Left ventricle myocardium inferior (tissue), 1 donor: Measurements from ENCODE around the gene C2orf15. TPM values are rescaled to one million over a fixed set of nuclear protein-coding genes. Genes with fewer than 3 reads are reported as not detected.

Experiments used
- DNase-seq: peaks from one replicate; pipeline ENCODE4 v3.0.0-alpha.2; 2020
- H3K27ac ChIP-seq: fragments of 200-600 bp; replicated peaks from 2 replicates; pipeline ENCODE4 v1.8.0; 2021
- H3K27me3 ChIP-seq: fragments of 200-600 bp; 2 replicates; pipeline ENCODE4 v1.8.0; 2021; ENCODE audit warnings: low read depth
- H3K36me3 ChIP-seq: fragments of 200-600 bp; 2 replicates; pipeline ENCODE4 v1.8.0; 2021
- H3K4me1 ChIP-seq: fragments of 200-600 bp; 2 replicates; pipeline ENCODE4 v1.8.0; 2021
- H3K4me3 ChIP-seq: fragments of 200-600 bp; 2 replicates; pipeline ENCODE4 v1.8.0; 2021; ENCODE audit warnings: mild to moderate bottlenecking, moderate library complexity
- H3K9me3 ChIP-seq: fragments of 200-600 bp; replicated peaks from 2 replicates; pipeline ENCODE4 v1.8.0; 2021
- intact Hi-C: fragments of 100-400 bp; cut with micrococcal nuclease; formaldehyde crosslinking; loops from one replicate; pipeline ENCODE4 v1.11.0; 2022
- long read RNA-seq: library from polyadenylated mRNA; unstranded; transcript quantifications from one replicate; pipeline ENCODE4 v2.0.0, GENCODE V29; 2021
- total RNA-seq: library from RNA; stranded (reverse); fragmentation: NEBNext Ultra II Directional; extraction: Animal tissue kit (Norgen Biotek cat#: 25700); gene quantifications from one replicate; pipeline ENCODE4 v1.2.1, GENCODE V29; 2021
- TF ChIP-seq, protein P1 (sequence below): fragments of 200-600 bp; IDR thresholded peaks from 2 replicates; pipeline ENCODE4 v1.8.0; 2021; ENCODE audit warnings: antibody characterized with exemption, mild to moderate bottlenecking, borderline replicate concordance
- donor health status: DM: no; HTN: yes; CAD: no; lungs with severe emphysema.

C2orf15 gene, protein sequence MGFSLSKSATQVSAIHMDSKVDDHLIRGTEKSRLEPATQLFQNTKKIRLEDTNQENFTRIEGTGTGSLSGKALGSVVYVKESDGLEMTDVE
- total RNA-seq: not detected
- long read RNA-seq: 0 reads

DNA sequence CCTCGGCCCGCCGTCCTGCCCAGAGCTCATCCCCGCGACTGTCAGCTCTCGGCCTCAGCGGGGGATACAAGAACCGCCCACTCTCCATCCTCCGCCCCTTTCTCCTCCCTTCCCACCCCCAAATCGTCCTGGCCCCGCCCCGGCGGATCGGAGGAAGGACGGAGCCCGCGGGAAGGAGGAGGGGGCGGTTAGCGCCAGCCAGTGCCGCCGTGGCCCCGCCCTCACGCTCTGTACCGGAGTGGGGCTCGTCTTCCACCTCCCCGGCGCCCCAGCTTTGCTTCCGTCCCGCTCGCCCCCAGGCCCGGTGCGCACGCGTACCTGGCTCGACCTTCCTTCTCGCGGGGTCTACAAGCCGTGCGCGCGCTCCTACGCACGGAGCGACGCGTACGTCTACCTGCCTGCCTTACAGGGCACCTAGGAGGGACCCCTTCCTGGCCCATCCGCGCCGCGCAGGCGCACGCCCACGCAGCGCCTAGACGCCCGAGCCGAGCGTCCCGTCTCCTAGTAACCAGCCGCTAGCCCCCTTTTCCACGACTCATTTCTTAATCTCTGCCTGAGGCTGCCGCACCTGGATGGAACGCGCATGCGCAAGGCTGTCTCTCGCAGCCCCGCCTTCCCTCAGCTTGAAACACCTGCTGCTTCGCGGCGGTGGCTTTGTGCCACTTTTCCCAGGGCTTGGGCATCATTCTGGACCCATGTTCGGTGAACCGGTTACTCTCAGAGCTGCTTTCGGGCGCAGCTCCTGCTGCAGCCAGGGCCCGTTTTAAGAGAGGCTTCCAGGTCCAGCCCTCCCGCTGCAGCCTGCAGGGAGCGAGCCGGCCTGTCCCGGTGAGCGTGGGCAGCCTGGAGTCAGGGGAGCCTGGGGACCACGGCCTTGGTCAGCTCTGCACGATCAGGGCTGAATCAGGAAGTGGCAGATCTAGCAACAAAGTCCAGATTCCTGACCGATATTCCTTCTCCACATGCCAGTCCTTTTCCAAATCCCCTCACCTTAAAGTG is at the start of gene C2orf15:
C2orf15 (plus strand) TSS at position 598 of the 999 bp plus-strand sequence. CDS start 8,852 bp downstream, outside the sequence.
- DNase-seq: peak; percentile 91
- TF ChIP-seq, protein P1, sequence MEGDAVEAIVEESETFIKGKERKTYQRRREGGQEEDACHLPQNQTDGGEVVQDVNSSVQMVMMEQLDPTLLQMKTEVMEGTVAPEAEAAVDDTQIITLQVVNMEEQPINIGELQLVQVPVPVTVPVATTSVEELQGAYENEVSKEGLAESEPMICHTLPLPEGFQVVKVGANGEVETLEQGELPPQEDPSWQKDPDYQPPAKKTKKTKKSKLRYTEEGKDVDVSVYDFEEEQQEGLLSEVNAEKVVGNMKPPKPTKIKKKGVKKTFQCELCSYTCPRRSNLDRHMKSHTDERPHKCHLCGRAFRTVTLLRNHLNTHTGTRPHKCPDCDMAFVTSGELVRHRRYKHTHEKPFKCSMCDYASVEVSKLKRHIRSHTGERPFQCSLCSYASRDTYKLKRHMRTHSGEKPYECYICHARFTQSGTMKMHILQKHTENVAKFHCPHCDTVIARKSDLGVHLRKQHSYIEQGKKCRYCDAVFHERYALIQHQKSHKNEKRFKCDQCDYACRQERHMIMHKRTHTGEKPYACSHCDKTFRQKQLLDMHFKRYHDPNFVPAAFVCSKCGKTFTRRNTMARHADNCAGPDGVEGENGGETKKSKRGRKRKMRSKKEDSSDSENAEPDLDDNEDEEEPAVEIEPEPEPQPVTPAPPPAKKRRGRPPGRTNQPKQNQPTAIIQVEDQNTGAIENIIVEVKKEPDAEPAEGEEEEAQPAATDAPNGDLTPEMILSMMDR: no peak
- intact Hi-C loops: no loop called here
- no peaks in the 10 kb centered on the region for H3K9me3 ChIP-seq
- H3K4me3 ChIP-seq: peak within 1 kb of the TSS; percentile 100
- H3K27me3 ChIP-seq: no peaks in the 10 kb centered on the region
- no peaks in the 10 kb centered on the region for H3K36me3 ChIP-seq
- peaks cover 27% of the 10 kb centered on the region for H3K4me1 ChIP-seq
- peak within 1 kb of the TSS; percentile 79 for H3K27ac ChIP-seq

DNA sequence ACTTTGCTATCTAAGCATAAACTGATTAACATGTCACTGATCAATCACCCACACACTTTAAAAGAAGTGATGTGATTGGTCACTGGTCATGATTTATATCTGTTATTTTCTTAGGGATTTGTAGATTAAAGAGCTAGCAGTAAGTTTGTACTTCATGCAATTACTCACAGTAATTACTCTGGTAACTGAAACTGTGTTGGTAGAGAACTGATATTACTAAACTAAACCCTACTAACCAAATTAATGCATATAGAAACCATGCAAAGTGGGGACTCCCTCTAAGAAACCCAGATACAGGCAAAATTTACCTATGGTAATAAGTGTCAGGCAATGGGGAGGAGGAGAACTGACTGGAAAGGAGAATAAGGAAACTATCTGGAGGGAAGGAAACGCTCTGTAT is 44.8 kb upstream of the C2orf15 start:
- peaks cover 25% of the 10 kb centered on the region for H3K9me3 ChIP-seq
- intact Hi-C loops: no loop called here
- TF ChIP-seq, protein P1: no peak

DNA sequence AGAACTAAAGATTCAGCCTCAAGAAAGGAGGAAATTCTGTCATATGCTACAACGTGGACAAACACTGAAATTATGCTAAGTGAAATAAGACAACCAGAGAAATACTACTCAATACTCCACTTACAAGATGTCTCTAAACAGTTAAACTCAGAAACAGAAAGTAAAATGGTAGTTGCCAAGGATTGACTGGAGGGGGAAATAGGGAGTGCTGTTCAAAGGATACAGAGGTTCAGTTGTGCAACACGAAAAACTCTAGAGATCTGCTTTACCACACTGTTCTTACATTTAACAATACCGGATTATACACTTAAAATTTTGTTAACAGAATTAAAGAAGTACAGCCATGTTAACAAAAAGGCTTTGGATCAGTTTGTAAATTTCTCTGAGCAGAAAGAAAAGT is 39.8 kb upstream of the C2orf15 start:
- Histone ChIP-seq H3K36me3 (no peaks in the 10 kb centered on the region), H3K4me3 (no peak overlapping the region), H3K27me3 (no peaks in the 10 kb centered on the region), H3K4me1 (no peaks in the 10 kb centered on the region), H3K9me3 (no peaks in the 10 kb centered on the region), H3K27ac (no peak overlapping the region)
- no peak for DNase-seq
- TF ChIP-seq, protein P1: no peak
- intact Hi-C loops: no loop called here

More for the DNA sequence above, 44.8 kb upstream of the C2orf15 start:
- H3K27me3 ChIP-seq: no peaks in the 10 kb centered on the region
- H3K27ac ChIP-seq: no peak overlapping the region
- DNase-seq: no peak
- no peaks in the 10 kb centered on the region for H3K36me3 ChIP-seq
- no peaks in the 10 kb centered on the region for H3K4me1 ChIP-seq
- H3K4me3 ChIP-seq: no peak overlapping the region

DNA sequence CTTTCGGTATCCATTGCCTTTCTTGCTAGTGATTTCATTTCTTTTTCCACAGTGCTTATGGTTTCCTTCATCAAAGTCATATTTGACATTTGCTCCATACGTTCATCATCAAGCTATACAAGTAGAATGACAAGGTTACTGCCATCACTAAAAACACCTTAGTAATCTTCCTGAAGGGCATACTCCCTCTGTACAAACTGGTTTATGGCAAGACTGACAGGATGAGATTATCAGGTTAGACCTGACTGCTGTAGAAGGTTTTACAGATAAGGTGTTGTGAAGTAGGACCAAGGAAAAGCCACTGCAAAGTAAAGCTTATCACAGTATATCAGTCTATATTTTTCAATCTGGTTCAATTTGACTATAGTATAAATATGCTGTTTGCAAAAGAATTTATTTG is 37.5 kb upstream of the C2orf15 start:
- DNase-seq: no peak
- TF ChIP-seq, protein P1: no peak
- Histone ChIP-seq H3K4me3 (no peak overlapping the region), H3K27me3 (no peaks in the 10 kb centered on the region), H3K27ac (no peak overlapping the region), H3K9me3 (no peaks in the 10 kb centered on the region), H3K4me1 (no peaks in the 10 kb centered on the region), H3K36me3 (no peaks in the 10 kb centered on the region)
- intact Hi-C loops: no loop called here

DNA sequence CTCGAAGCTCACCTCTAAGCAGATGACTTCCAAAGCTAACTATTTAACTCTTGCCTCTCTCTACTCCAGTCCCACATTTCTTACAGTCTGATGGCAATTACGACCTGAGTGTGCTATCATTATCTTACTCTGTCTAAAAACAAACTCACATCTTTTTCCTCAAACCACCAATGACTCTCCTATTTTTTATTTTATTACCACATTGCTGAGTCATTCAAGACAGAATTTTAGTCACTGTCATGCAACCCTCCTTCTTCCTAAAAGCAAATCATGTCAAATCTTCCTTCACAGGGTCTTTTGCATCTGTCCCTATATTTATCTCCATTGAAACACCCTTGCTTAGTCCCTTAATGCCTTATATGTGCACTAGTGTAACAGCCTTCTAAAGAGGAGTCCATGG is 34.6 kb upstream of the C2orf15 start:
- no peaks in the 10 kb centered on the region for H3K9me3 ChIP-seq
- intact Hi-C loops: no loop called here

More for the DNA sequence above, 34.6 kb upstream of the C2orf15 start:
- Histone ChIP-seq H3K27me3 (peaks cover 10% of the 10 kb centered on the region), H3K4me1 (no peaks in the 10 kb centered on the region), H3K27ac (no peak overlapping the region), H3K36me3 (no peaks in the 10 kb centered on the region), H3K4me3 (no peak overlapping the region)
- DNase-seq: no peak
- TF ChIP-seq, protein P1: no peak
